RWPE2 (cell line): ENCODE measurements around the gene CTSC.

Experiments used
- ATAC-seq: fragments of 200-7000 bp; cut with Tn5 transposase; 3 replicates; pipeline ENCODE4 v1.9.1; 2021; ENCODE audit warnings: low read depth
- DNase-seq: peaks from one replicate; pipeline ENCODE4 v3.0.0-alpha.2; 2020; ENCODE audit warnings: low spot score
- H3K27ac ChIP-seq: fragments of 450-650 bp; 2 replicates; pipeline ENCODE4 v1.5.1; 2017; ENCODE audit warnings: mild to moderate bottlenecking; ENCODE audit not compliant: poor library complexity, severe bottlenecking
- H3K27me3 ChIP-seq: fragments of 250-450 bp; sonication (Bioruptor Pico); 2 replicates; pipeline ENCODE4 v1.5.1; 2021; ENCODE audit warnings: mild to moderate bottlenecking, moderate library complexity; ENCODE audit not compliant: insufficient read depth, poor library complexity, severe bottlenecking
- H3K36me3 ChIP-seq: fragments of 250-450 bp; sonication (Bioruptor Pico); 2 replicates; pipeline ENCODE4 v1.5.1; 2020; ENCODE audit warnings: low read depth, mild to moderate bottlenecking, moderate library complexity
- H3K4me1 ChIP-seq: fragments of 250-450 bp; sonication (Bioruptor Pico); 2 replicates; pipeline ENCODE4 v1.5.1; 2021; ENCODE audit warnings: mild to moderate bottlenecking, moderate library complexity; ENCODE audit not compliant: insufficient read depth, poor library complexity, severe bottlenecking
- H3K4me3 ChIP-seq: fragments of 250-450 bp; sonication (Bioruptor Pico); 2 replicates; pipeline ENCODE4 v1.5.1; 2021; ENCODE audit warnings: mild to moderate bottlenecking, moderate library complexity; ENCODE audit not compliant: severe bottlenecking
- H3K9me3 ChIP-seq: fragments of 250-450 bp; sonication (Bioruptor Pico); 2 replicates; pipeline ENCODE4 v1.5.1; 2021; ENCODE audit warnings: mild to moderate bottlenecking, moderate library complexity; ENCODE audit not compliant: severe bottlenecking
- CTCF ChIP-seq: fragments of 450-650 bp; IDR thresholded peaks from one replicate; pipeline ENCODE4 v1.5.1; 2017; ENCODE audit warnings: mild to moderate bottlenecking, moderate library complexity; ENCODE audit not compliant: poor library complexity, severe bottlenecking

Gene CTSC

GRCh38 chr11:88315981-88316441, 21.5 kb downstream of the CTSC start:
- H3K27me3 ChIP-seq, result no peaks in the 10 kb centered on the region
- no peak for TF ChIP-seq CTCF
- H3K9me3 ChIP-seq, result no peaks in the 10 kb centered on the region
- H3K36me3 ChIP-seq, result peaks cover 39% of the 10 kb centered on the region
- peaks cover 28% of the 10 kb centered on the region for H3K4me1 ChIP-seq
- H3K4me3 ChIP-seq, result no peak overlapping the region
- no peak overlapping the region for H3K27ac ChIP-seq
- ATAC-seq, result no peak
- DNase-seq, result no peak

- ATAC-seq (no peak), DNase-seq (no peak)
- H3K36me3 ChIP-seq, result peaks cover 46% of the 10 kb centered on the region
- H3K27me3 ChIP-seq, result no peaks in the 10 kb centered on the region
- peaks cover 31% of the 10 kb centered on the region for H3K4me1 ChIP-seq
- H3K4me3 ChIP-seq, result no peak overlapping the region
- no peak overlapping the region for H3K27ac ChIP-seq
- no peaks in the 10 kb centered on the region for H3K9me3 ChIP-seq
- no peak for TF ChIP-seq CTCF
These were observed 22.5 kb downstream of the CTSC start for GRCh38 chr11:88315015-88315414.

- DNase-seq (no peak), ATAC-seq (peak; percentile 49; the same call in 1 of the 3 replicates)
- peaks cover 57% of the 10 kb centered on the region for H3K36me3 ChIP-seq
- H3K4me1 ChIP-seq, result peaks cover 23% of the 10 kb centered on the region
- no peaks in the 10 kb centered on the region for H3K27me3 ChIP-seq
- TF ChIP-seq CTCF, result no peak
- H3K27ac ChIP-seq, result no peak overlapping the region
- H3K4me3 ChIP-seq, result no peak overlapping the region
- no peaks in the 10 kb centered on the region for H3K9me3 ChIP-seq
These were observed 24.1 kb downstream of the CTSC start for GRCh38 chr11:88313441-88313840.

GRCh38 chr11:88312628-88313027, 24.9 kb downstream of the CTSC start:
- DNase-seq (no peak), ATAC-seq (no peak)
- H3K4me1 ChIP-seq, result peaks cover 18% of the 10 kb centered on the region
- peaks cover 65% of the 10 kb centered on the region for H3K36me3 ChIP-seq
- no peaks in the 10 kb centered on the region for H3K27me3 ChIP-seq
- TF ChIP-seq CTCF, result no peak
- no peak overlapping the region for H3K27ac ChIP-seq
- no peak overlapping the region for H3K4me3 ChIP-seq
- no peaks in the 10 kb centered on the region for H3K9me3 ChIP-seq

- Histone ChIP-seq H3K9me3 (no peaks in the 10 kb centered on the region), H3K27me3 (no peaks in the 10 kb centered on the region), H3K27ac (peak overlapping the region; percentile 27), H3K36me3 (peaks cover 78% of the 10 kb centered on the region), H3K4me1 (peaks cover 18% of the 10 kb centered on the region), H3K4me3 (no peak overlapping the region)
- DNase-seq, result no peak
- no peak for TF ChIP-seq CTCF
- peak; percentile 83 for ATAC-seq
These were observed 27.3 kb downstream of the CTSC start for GRCh38 chr11:88310246-88310645.
